GM18508 (cell line): Measurements from ENCODE around the gene FURIN.
"Not testable (repeated sequence)": the region's sequence is repeated elsewhere in the genome, so short reads cannot be mapped to it uniquely, and the experiment has no call there.

Experiments used
- ATAC-seq: cut with Tn5 transposase; IDR thresholded peaks from one replicate; pipeline ENCODE4 v1.9.1; 2021; ENCODE audit warnings: moderate number of reproducible peaks; ENCODE audit not compliant: insufficient read depth, unreplicated experiment

Gene FURIN

GRCh38 chr15:90911906-90912769, 43.8 kb downstream of the FURIN start:
- ATAC-seq = no peak

GRCh38 chr15:90912770-90913075, 44.3 kb downstream of the FURIN start:
- ATAC-seq = no peak

- ATAC-seq = no peak
Observed at GRCh38 chr15:90913398-90913944, 45.1 kb downstream of the FURIN start.

GRCh38 chr15:90914305-90915080, 46.1 kb downstream of the FURIN start:
- ATAC-seq = no peak

GRCh38 chr15:90915216-90915807, 46.9 kb downstream of the FURIN start:
- ATAC-seq = no peak

- no peak for ATAC-seq
Observed at GRCh38 chr15:90915808-90916440, 47.5 kb downstream of the FURIN start.

- ATAC-seq = no peak
Observed at GRCh38 chr15:90916461-90916860, 48.1 kb downstream of the FURIN start.

- ATAC-seq = no peak
Observed at GRCh38 chr15:90917569-90917968, 49.2 kb downstream of the FURIN start.

GRCh38 chr15:90918034-90918788, 49.8 kb downstream of the FURIN start:
- ATAC-seq = no peak

GRCh38 chr15:90918835-90919234, 50.4 kb downstream of the FURIN start:
- ATAC-seq = no peak

GRCh38 chr15:90921887-90922286, 53.5 kb downstream of the FURIN start:
- ATAC-seq = no peak

- not testable (repeated sequence) for ATAC-seq
Observed at GRCh38 chr15:90922712-90923322, 54.4 kb downstream of the FURIN start.

- no peak for ATAC-seq
Observed at GRCh38 chr15:90924375-90924774, 56.0 kb downstream of the FURIN start.

GRCh38 chr15:90926766-90927165, 58.4 kb downstream of the FURIN start:
- not testable (repeated sequence) for ATAC-seq

GRCh38 chr15:90928106-90928505, 59.7 kb downstream of the FURIN start:
- not testable (repeated sequence) for ATAC-seq

- no peak for ATAC-seq
Observed at GRCh38 chr15:90929246-90930019, 61.0 kb downstream of the FURIN start.

- no peak for ATAC-seq
Observed at GRCh38 chr15:90930861-90931574, 62.6 kb downstream of the FURIN start.

- ATAC-seq = no peak
Observed at GRCh38 chr15:90931575-90931827, 63.1 kb downstream of the FURIN start.
